NCI-H146 treated with DMSO at 0.1 percent for 48 hours (cell line): Measurements from ENCODE around the gene FANCD2.
"Not testable (repeated sequence)": the region's sequence is repeated elsewhere in the genome, so short reads cannot be mapped to it uniquely, and the experiment has no call there.

Experiments
- DNase-seq: peaks from one replicate; lab custom pipeline; 2025; ENCODE audit not compliant: unreplicated experiment; lab: John Stamatoyannopoulos, UW

FANCD2 gene

GRCh38 chr3:10026084-10026890, at the start of gene FANCD2:
TSS of gene FANCD2 (plus strand) at chr3:10026437. CDS start at chr3:10028658, 2,221 bp downstream.
- DNase-seq: peak; percentile 37

DNA sequence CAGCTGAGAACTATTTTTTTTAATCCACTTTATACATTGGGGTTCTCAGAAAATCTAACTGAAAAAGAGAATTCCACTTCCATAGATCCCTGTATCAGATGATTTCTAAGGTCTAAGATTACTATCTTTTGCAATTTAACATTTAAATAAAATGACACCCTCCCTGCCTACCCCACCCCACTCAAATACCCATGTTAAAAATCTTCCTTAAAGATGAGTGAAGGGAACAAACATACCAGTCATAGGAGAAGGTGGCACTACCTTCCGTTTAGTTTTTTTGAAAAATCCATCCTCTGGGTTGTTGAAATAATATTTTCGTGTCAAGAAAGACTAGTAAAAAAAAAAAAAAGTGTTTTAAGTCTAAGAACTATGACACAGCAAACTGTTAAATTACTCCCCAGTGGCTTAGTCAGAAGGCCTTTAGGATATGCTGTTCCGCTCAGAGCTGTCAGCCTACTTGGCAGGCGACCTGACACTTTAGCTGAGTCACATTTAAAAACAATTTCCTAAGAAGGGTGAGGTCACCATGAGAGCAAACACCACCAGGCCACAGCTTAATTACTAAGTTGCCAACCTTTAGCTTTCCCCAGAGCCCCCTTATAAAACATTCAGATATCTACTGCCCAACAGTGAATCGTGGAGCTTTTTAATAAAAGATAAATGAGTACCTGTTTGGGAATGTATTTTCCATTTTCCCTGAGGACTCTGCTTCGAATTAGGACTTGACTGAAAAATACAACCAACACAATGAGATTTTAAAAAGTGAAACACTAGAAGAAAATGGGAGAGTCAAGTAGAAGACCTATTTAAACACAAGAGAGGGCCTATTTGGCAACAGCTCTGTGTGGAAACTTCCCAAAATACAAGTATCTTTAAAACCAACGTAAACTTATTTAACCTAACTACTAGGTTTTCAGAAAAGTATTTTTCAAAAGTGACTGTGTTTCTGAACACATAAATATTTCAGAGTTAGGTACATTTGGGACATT, 49.2 kb upstream of the FANCD2 start:
- DNase-seq: no peak

DNA sequence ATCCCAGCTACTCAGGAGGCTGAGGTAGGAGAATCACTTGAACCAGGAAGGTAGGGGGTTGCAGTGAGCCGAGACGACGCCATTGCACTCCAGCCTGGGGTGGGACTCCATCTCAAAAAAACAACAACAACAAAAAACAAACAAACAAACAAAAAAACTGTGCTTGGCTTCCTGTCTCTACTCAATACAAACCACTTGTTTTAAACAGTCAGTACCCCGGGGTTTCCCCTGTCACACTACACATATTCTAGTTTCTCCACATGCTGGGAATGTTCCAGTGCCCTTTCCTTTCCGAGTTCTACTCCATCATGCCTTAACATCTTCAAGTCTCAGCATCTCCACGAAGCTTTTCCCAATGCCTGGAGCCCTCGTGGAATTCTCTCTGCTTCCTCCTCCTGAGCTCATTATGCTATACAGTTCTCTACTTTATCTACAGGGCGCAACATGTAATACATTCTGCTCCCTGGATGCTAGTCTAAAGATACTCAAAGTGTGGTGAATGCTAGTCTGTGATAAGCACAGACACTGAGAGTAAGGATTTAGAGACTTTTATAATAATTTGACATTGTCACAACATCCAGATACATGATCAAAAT, 47.4 kb upstream of the FANCD2 start:
- DNase-seq: no peak

DNA sequence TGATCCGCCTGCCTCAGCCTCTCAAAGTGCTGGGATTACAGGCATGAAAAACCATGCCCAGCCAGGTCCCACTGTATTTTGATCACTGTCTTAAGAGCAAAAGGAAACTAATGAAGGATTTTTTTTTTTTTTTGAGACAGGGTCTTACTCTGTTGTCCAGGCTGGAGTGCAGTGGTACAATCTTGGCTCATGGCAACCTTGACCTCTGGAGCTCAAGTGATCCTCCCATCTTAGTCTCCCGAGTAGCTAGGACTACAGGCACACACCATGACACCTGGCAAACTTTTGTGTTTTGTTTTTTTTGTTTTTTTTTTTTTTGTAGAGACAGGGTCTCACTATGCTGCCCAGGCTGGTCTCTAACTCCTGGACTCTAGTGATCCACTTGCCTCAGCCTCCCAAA, 46.0 kb upstream of the FANCD2 start:
- DNase-seq: no peak

- DNase-seq: no peak
These were observed 40.0 kb upstream of the FANCD2 start for GRCh38 chr3:9986230-9986725.

DNA sequence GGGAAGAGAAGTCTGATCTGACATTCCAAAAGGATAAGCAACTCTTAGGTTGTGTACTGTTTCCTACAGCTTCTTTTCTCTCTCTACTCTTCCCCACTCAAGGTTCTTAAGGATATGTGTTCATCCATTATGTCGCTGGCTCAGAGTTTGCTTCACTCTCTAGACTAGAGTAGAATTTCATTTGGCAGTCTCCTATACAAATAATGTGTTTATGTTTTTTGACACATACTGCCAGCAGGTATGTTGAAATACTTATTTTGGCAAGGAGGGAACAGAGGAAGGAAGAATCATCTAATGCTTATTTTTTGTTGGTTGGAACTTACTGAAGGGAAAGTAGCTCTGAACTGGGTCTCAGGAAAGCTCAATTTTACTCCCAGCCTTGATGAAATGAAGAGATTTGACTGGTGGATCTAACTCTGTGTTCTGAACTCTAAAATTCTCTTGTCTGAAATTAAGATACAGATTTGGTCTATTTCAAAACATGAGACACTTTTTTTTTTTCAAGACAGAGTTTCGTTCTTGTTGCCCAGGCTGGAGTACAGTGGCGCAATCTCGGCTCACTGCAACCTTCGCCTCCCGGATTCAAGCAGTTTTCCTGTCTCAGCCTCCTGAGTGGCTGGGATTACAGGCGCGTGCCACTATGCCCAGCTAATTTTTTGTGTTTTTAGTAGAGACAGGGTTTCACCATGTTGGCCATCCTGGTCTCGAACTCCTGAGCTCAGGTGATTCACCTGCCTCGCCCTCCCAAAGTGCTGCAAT, 32.0 kb upstream of the FANCD2 start:
- no peak for DNase-seq

- DNase-seq: no peak
These were observed 25.6 kb upstream of the FANCD2 start for GRCh38 chr3:10000686-10001085.

DNA sequence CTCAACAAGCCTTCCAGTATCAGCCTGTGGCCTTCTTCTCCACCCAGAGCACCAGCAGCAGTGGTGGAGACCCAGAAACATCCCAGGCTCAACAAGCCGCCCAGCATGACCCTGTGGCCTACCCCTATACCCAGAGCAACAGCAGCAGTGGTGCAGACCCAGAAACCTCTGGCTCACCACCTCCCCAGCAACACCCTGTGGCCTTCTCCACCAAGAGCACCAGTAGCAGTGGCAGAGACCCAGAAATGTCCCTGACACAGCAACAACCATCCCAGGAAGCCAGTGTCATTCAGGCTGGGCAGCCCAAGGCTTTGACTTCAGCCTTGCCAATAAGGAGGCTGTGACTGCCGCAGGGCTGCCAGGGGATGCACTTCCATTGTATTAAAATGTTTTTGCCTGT, 23.3 kb upstream of the FANCD2 start:
- no peak for DNase-seq

- DNase-seq: no peak
These were observed 21.7 kb upstream of the FANCD2 start for GRCh38 chr3:10004506-10004905.

- DNase-seq: no peak
These were observed 21.2 kb upstream of the FANCD2 start for GRCh38 chr3:10004960-10005564.

DNA sequence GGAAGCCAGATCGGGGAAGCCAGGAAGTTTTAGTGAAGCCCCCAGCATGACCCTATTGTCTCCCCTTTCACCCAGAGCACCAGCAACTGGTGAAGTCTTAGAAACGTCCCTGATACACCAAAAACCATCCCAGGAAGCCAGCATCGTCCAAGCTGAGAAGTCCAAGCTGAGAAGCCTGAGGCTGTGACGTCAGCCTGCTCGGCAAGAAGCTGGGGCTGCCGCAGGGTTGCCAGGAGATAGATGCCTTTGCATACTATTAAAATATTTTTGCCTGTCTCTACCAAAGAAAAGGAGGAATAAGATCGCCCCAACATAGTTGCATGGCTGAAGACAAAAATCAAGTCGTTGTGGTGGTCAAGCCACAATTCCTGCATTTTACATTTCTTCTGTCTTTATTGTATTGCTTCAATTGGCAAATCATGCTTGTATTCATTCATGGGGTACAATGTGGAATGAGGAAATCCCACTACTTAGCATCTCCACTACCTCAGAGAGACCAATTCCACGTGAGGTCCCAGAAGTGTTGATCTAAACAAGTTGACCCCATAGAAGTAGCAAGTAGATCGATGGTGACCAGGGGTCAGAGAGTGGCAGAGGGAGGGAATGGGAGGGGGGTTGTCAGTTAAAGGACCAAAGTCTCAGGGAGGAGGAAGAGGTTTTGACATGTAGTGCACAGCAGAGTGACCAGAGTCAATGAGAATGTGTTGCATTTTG, 20.0 kb upstream of the FANCD2 start:
- no peak for DNase-seq

DNA sequence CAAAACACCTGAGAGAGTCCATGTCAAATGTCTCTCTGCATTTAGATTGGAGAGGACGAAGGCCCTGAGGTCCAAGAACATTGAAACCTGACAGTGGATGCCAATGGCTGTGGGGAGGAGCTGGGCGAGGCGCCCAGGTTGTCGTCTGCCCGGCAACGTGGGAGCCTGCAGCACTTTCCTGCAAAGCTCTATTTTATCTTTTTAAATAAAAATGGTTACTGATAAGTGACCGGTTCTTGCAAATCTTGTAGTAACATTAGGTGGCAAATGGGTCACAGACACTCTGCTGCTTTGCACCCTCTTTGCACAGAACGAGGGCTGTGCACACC, 19.5 kb upstream of the FANCD2 start:
- DNase-seq: no peak

- DNase-seq: no peak
These were observed 19.0 kb upstream of the FANCD2 start for GRCh38 chr3:10007126-10007782.

- DNase-seq: not testable (repeated sequence)
These were observed 18.0 kb upstream of the FANCD2 start for GRCh38 chr3:10008216-10008587.

GRCh38 chr3:10008588-10009344, 17.5 kb upstream of the FANCD2 start:
- DNase-seq: peak; percentile 30

DNA sequence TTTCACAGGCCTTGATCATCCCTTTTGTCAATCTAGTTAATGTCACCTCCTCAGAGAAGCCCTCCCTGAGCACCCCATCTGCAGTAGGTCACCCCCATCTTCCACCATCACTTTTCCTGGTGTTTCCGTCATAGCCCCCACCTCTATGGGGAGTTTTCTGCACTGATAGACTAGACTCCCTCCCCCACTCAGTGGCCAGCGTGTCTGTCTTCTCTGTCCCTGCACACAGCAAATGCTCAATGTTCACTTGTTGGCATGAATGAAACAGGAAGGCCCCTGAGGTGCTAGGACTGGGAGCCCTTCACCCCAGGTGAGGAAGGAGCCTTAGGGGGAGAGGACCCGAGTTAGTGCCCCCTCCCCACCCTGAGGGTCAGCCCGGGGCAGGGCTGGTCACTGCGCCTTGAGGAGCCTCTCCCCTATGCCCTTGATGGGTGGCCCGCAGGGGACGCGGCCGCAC, 15.8 kb upstream of the FANCD2 start:
- DNase-seq: no peak

GRCh38 chr3:10010878-10011465, 15.3 kb upstream of the FANCD2 start:
- DNase-seq: peak; percentile 70

- DNase-seq: no peak
These were observed 14.6 kb upstream of the FANCD2 start for GRCh38 chr3:10011631-10012030.
